HUES48 (cell line): Measurements from ENCODE around the gene CACFD1.

Experiments used
- H3K27ac ChIP-seq: one replicate; pipeline ENCODE4 v1.7.0; 2013; ENCODE audit warnings: low read depth, low read length, inconsistent platforms
- H3K27me3 ChIP-seq: 2 replicates; pipeline ENCODE4 v1.6.1; 2013; ENCODE audit warnings: mild to moderate bottlenecking, low read length; ENCODE audit not compliant: control insufficient read depth, insufficient read depth
- H3K36me3 ChIP-seq: 2 replicates; pipeline ENCODE4 v1.6.1; 2013; ENCODE audit warnings: low read length; ENCODE audit not compliant: control insufficient read depth, insufficient read depth
- H3K4me1 ChIP-seq: 2 replicates; pipeline ENCODE4 v1.6.1; 2013; ENCODE audit warnings: mild to moderate bottlenecking, low read length; ENCODE audit not compliant: control insufficient read depth, insufficient read depth
- H3K4me3 ChIP-seq: 2 replicates; pipeline ENCODE4 v1.5.1; 2013; ENCODE audit warnings: mild to moderate bottlenecking, low read depth, low read length
- H3K9ac ChIP-seq: 2 replicates; pipeline ENCODE4 v1.6.1; 2013; ENCODE audit warnings: mild to moderate bottlenecking, low read depth, low read length, moderate library complexity
- H3K9me3 ChIP-seq: 2 replicates; pipeline ENCODE4 v1.6.1; 2013; ENCODE audit warnings: low read length; ENCODE audit not compliant: control insufficient read depth, insufficient read depth

The CACFD1 gene

GRCh38 chr9:133464638-133465037, 4.9 kb downstream of the CACFD1 start:
- peaks cover 9% of the 10 kb centered on the region for H3K4me1 ChIP-seq
- H3K9ac ChIP-seq: no peak overlapping the region
- H3K27me3 ChIP-seq: no peaks in the 10 kb centered on the region
- H3K9me3 ChIP-seq: no peaks in the 10 kb centered on the region
- H3K36me3 ChIP-seq: peaks cover 9% of the 10 kb centered on the region; the same call in 1 of the 2 replicates
- no peak overlapping the region for H3K4me3 ChIP-seq
- H3K27ac ChIP-seq: no peak overlapping the region

GRCh38 chr9:133465984-133466383, 6.2 kb downstream of the CACFD1 start:
- H3K27me3 ChIP-seq: no peaks in the 10 kb centered on the region
- H3K9me3 ChIP-seq: no peaks in the 10 kb centered on the region
- H3K36me3 ChIP-seq: peaks cover 9% of the 10 kb centered on the region; the same call in 1 of the 2 replicates
- peaks cover 4% of the 10 kb centered on the region for H3K4me1 ChIP-seq
- H3K27ac ChIP-seq: no peak overlapping the region
- H3K4me3 ChIP-seq: no peak overlapping the region
- no peak overlapping the region for H3K9ac ChIP-seq

GRCh38 chr9:133467101-133467500, 7.3 kb downstream of the CACFD1 start:
- Histone ChIP-seq H3K4me1 (no peaks in the 10 kb centered on the region; the same call in 1 of the 2 replicates), H3K27me3 (no peaks in the 10 kb centered on the region), H3K9ac (no peak overlapping the region), H3K27ac (no peak overlapping the region), H3K4me3 (no peak overlapping the region), H3K9me3 (no peaks in the 10 kb centered on the region), H3K36me3 (peaks cover 15% of the 10 kb centered on the region; the same call in 1 of the 2 replicates)

- H3K9ac ChIP-seq: no peak overlapping the region
- no peak overlapping the region for H3K27ac ChIP-seq
- H3K36me3 ChIP-seq: peaks cover 23% of the 10 kb centered on the region
- no peaks in the 10 kb centered on the region for H3K4me1 ChIP-seq
- no peaks in the 10 kb centered on the region for H3K9me3 ChIP-seq
- no peaks in the 10 kb centered on the region for H3K27me3 ChIP-seq
- H3K4me3 ChIP-seq: no peak overlapping the region
Observed at GRCh38 chr9:133468374-133468773, 8.6 kb downstream of the CACFD1 start.

- peaks cover 28% of the 10 kb centered on the region for H3K36me3 ChIP-seq
Observed at GRCh38 chr9:133468777-133469421, 9.1 kb downstream of the CACFD1 start.

GRCh38 chr9:133470427-133470924, 10.7 kb downstream of the CACFD1 start:
- Histone ChIP-seq H3K9me3 (no peaks in the 10 kb centered on the region), H3K27ac (no peak overlapping the region), H3K4me3 (no peak overlapping the region), H3K27me3 (no peaks in the 10 kb centered on the region), H3K4me1 (no peaks in the 10 kb centered on the region), H3K36me3 (peaks cover 35% of the 10 kb centered on the region), H3K9ac (no peak overlapping the region)

More at GRCh38 chr9:133468777-133469421, 9.1 kb downstream of the CACFD1 start:
- no peaks in the 10 kb centered on the region for H3K9me3 ChIP-seq
- no peak overlapping the region for H3K9ac ChIP-seq
- no peak overlapping the region for H3K27ac ChIP-seq
- H3K27me3 ChIP-seq: no peaks in the 10 kb centered on the region
- H3K4me1 ChIP-seq: no peaks in the 10 kb centered on the region
- no peak overlapping the region for H3K4me3 ChIP-seq

GRCh38 chr9:133470988-133471387, 11.2 kb downstream of the CACFD1 start:
- Histone ChIP-seq H3K4me3 (no peak overlapping the region), H3K36me3 (peaks cover 40% of the 10 kb centered on the region), H3K27ac (no peak overlapping the region), H3K4me1 (no peaks in the 10 kb centered on the region), H3K9ac (no peak overlapping the region), H3K9me3 (no peaks in the 10 kb centered on the region), H3K27me3 (no peaks in the 10 kb centered on the region)

GRCh38 chr9:133471551-133472276, 11.9 kb downstream of the CACFD1 start:
- Histone ChIP-seq H3K4me1 (no peaks in the 10 kb centered on the region), H3K4me3 (no peak overlapping the region), H3K9me3 (no peaks in the 10 kb centered on the region), H3K9ac (no peak overlapping the region), H3K36me3 (peaks cover 45% of the 10 kb centered on the region), H3K27ac (no peak overlapping the region), H3K27me3 (no peaks in the 10 kb centered on the region)

- Histone ChIP-seq H3K27me3 (no peaks in the 10 kb centered on the region), H3K27ac (no peak overlapping the region), H3K9ac (no peak overlapping the region), H3K4me1 (no peaks in the 10 kb centered on the region), H3K36me3 (peaks cover 50% of the 10 kb centered on the region), H3K4me3 (no peak overlapping the region), H3K9me3 (no peaks in the 10 kb centered on the region)
Observed at GRCh38 chr9:133472277-133472645, 12.5 kb downstream of the CACFD1 start.

- no peak overlapping the region for H3K9ac ChIP-seq
- H3K4me1 ChIP-seq: peaks cover 1% of the 10 kb centered on the region
- no peaks in the 10 kb centered on the region for H3K9me3 ChIP-seq
- H3K27ac ChIP-seq: no peak overlapping the region
- peaks cover 50% of the 10 kb centered on the region for H3K36me3 ChIP-seq
- H3K27me3 ChIP-seq: no peaks in the 10 kb centered on the region
- no peak overlapping the region for H3K4me3 ChIP-seq
Observed at GRCh38 chr9:133472753-133473378, 13.1 kb downstream of the CACFD1 start.

GRCh38 chr9:133473743-133474142, 14.0 kb downstream of the CACFD1 start:
- Histone ChIP-seq H3K4me1 (peaks cover 7% of the 10 kb centered on the region), H3K9me3 (no peaks in the 10 kb centered on the region), H3K9ac (no peak overlapping the region), H3K27ac (no peak overlapping the region), H3K4me3 (no peak overlapping the region), H3K27me3 (no peaks in the 10 kb centered on the region), H3K36me3 (peaks cover 50% of the 10 kb centered on the region)
